ENCODE results near the gene ATF4. TPM values are rescaled to one million over a fixed set of nuclear protein-coding genes. Genes with fewer than 3 reads are reported as not detected.
A peak's percentile ranks its signal among the peaks of the same experiment; 100 is the strongest.

ATF4 gene
- total RNA-seq, 1 experiment from 2014 or later: 608 TPM

DNA sequence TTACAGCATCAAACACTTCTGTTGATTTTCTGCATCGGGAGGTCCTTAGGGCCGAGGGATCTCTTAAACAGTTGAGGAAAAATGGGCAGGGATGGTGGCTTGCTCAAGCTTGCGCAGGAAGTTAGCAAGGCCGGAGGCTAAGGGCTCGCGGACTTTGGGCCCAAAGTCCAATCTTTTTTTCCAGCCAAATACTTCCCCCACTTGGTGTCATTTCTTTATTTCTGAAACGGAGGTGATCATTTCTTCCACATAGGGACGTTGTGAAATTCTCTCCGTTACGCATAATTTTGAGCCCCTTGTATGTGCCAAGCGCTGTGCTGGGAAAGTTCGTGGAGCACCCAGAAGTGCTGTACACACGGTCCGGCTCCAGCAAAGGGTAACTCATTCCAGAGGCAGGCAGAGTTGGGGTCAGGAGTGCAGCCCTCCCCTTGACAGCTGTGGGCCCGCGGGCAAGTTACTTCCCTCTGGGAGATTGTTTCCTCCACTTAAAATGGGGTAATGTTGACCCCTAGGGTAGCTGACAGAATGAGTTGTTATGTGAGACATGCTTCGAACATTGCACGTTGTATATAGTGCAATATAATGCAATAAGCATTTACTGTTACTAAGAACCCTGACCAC lies 17.5 kb upstream of the ATF4 start:
- BruUV-seq (replicated peaks): TSS peak; percentile 48
- RAD21 ChIA-PET (ENCODE audit: low non-redundant PET in 1 of 2, low total read pairs in 2 of 2, uncharacterized antibody in 2 of 2, unreplicated experiment in 2 of 2): interaction anchor here in 1 of 2 experiments (0.9 kb wide), 1 partner anchor 17 kb away, joined by 3 read pairs; no protein-coding TSS in a partner anchor

More for the DNA sequence above, 17.5 kb upstream of the ATF4 start:
- no peaks in the 10 kb centered on the region; the same call in 1 of the 2 replicates for H4K20me1 ChIP-seq (ENCODE audit: insufficient read depth)
- POLR2A ChIA-PET: interaction anchor here (0.7 to 4.2 kb wide), 4 partner anchors 11 to 183 kb away, joined by 3 to 37 read pairs (median 5); partner anchors contain the start of genes ATF4 and RPL3
- DNase-seq (ENCODE audit: low read depth, low spot score) (no peak), ATAC-seq (no peak)
- TF ChIP-seq EGR1 (IDR thresholded peaks at IDR 0.05; ENCODE audit: low read depth) (no peak), SIN3A (IDR thresholded peaks at IDR 0.05; ENCODE audit: low read depth) (no peak), CTCF (IDR thresholded peaks at IDR 0.05 in 2 of 3, conservative IDR thresholded peaks at IDR 0.05 in 1 of 3; ENCODE audit: borderline replicate concordance in 1 of 3, insufficient read depth in 1 of 3, low read depth in 2 of 3, low read length in 2 of 3) (no peak), EZH2 (IDR thresholded peaks at IDR 0.05) (no peak), FOSL1 (IDR thresholded peaks at IDR 0.05; ENCODE audit: low read depth) (no peak), POLR2AphosphoS5 (IDR thresholded peaks at IDR 0.05; ENCODE audit: low read depth, low read length) (no peak), YY1 (IDR thresholded peaks at IDR 0.05; ENCODE audit: extremely low read depth, insufficient replicate concordance, low read depth, low read length) (no peak), SP1 (IDR thresholded peaks at IDR 0.05; ENCODE audit: low read depth) (no peak), EZH2phosphoT487 (IDR thresholded peaks at IDR 0.05; ENCODE audit: borderline replicate concordance) (no peak), ZFX (IDR thresholded peaks at IDR 0.05) (no peak), REST (IDR thresholded peaks at IDR 0.05; ENCODE audit: low read depth) (no peak), ELF1 (IDR thresholded peaks at IDR 0.05; ENCODE audit: borderline replicate concordance, low read depth) (no peak)
- TF ChIP-seq, protein P1, sequence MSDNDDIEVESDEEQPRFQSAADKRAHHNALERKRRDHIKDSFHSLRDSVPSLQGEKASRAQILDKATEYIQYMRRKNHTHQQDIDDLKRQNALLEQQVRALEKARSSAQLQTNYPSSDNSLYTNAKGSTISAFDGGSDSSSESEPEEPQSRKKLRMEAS (IDR thresholded peaks at IDR 0.05): no peak
- peak overlapping the region; percentile 70 for H3K27ac ChIP-seq (ENCODE audit: low read depth, low read length)
- CTCF ChIA-PET: interaction anchor here (0.8 to 2.7 kb wide), 3 partner anchors 11 to 26 kb away, joined by 3 to 19 read pairs (median 8); partner anchors contain the start of gene ATF4
- H3K9ac ChIP-seq (ENCODE audit: low read length): peak overlapping the region; percentile 96
- H3K4me3 ChIP-seq (replicated peaks in 1 of 2; ENCODE audit: low read depth in 1 of 2, low read length in 2 of 2): peak overlapping the region; percentile 92 to 97
- H3K27me3 ChIP-seq (ENCODE audit: insufficient read depth, low read length): no peaks in the 10 kb centered on the region
- no peaks in the 10 kb centered on the region for H3K9me3 ChIP-seq (ENCODE audit: control insufficient read depth in 1 of 2, insufficient read depth in 1 of 2, low read depth in 1 of 2, low read length in 2 of 2)
- H3K36me3 ChIP-seq (ENCODE audit: control insufficient read depth in 1 of 2, insufficient read depth in 2 of 2, low read length in 2 of 2): peaks cover 25 to 37% of the 10 kb centered on the region in 2 experiments
- no peaks in the 10 kb centered on the region for H3K9me2 ChIP-seq (ENCODE audit: insufficient read depth)
- peaks cover 58% of the 10 kb centered on the region for H3K79me2 ChIP-seq (ENCODE audit: insufficient read depth, low read length)
- peaks cover 16 to 26% of the 10 kb centered on the region in 2 experiments for H3K4me1 ChIP-seq (ENCODE audit: control insufficient read depth in 1 of 2, insufficient read depth in 2 of 2, low read length in 2 of 2)
- no peak overlapping the region for H2AFZ ChIP-seq (ENCODE audit: low read depth, low read length, poor library complexity, severe bottlenecking)
- H3K4me2 ChIP-seq (ENCODE audit: low read length): peak overlapping the region; percentile 80
- intact Hi-C loops (cut with micrococcal nuclease): loop anchor here (2.0 kb wide), 1 partner anchor 18 kb away; the partner anchor contains the start of gene ATF4
